ENCODE results near the gene CHRNA3. TPM values are rescaled to one million over a fixed set of nuclear protein-coding genes. Genes with fewer than 3 reads are reported as not detected.
"Not testable (repeated sequence)": the region's sequence is repeated elsewhere in the genome, so short reads cannot be mapped to it uniquely, and the experiment has no call there.

The CHRNA3 gene
- total RNA-seq, 1 donor from 2014 or later: 4.0 TPM

DNA sequence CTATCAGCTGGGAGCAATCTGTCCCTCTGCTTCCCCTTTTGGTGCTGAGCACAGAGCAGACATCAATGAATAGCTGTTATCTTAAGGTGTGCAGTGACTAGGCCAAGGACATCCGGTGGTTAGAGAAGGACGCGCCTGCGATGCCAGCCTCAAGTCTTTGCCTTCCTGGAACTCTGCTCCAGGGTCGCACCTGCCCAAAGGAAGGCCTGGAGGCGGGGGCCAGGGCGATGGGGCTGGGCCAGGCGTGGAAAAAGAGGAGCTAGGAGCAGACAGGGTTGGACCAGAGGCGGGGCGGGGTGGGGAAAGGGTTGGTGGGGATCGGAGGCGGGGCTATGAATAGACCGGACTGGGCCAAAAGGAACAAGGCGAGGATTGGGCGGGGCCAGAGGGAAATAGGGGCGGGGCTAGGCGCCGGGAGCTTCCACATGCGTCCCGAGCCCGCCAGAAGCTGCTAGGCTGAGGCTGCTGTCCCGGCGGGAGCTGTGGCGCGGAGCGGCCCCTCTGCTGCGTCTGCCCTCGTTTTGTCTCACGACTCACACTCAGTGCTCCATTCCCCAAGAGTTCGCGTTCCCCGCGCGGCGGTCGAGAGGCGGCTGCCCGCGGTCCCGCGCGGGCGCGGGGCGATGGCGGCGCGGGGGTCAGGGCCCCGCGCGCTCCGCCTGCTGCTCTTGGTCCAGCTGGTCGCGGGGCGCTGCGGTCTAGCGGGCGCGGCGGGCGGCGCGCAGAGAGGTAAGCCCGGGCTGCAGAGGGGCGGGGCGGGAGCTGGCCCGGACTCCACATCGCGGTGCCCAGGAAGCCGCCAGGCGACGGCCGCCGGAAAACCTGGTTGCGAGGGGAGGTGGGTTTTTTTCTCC lies 55.5 kb downstream of the CHRNA3 start, which contains the start of gene CHRNA5:
Gene CHRNA5, plus strand, starts transcription at position 424 of the 854 bp plus-strand sequence. Its CDS starts 200 bp downstream, at position 624.
- no peak for TF ChIP-seq CTCF (IDR thresholded peaks at IDR 0.05; ENCODE audit: unreplicated experiment)
- Mint-ChIP-seq H3K36me3 (no peaks in the 10 kb centered on the region), H3K9me3 (no peaks in the 10 kb centered on the region), H3K4me1 (peaks cover 10% of the 10 kb centered on the region), H3K27ac (peak within 1 kb of the TSS; percentile 63), H3K4me3 (peak within 1 kb of the TSS; percentile 76), H3K27me3 (ENCODE audit: low read depth) (peaks cover 34% of the 10 kb centered on the region)
- DNase-seq (ENCODE audit: low spot score in 2 of 2, unreplicated experiment in 2 of 2): peak; percentile 85 to 95

- no peak for TF ChIP-seq CTCF (IDR thresholded peaks at IDR 0.05; ENCODE audit: unreplicated experiment)
- H3K27me3 Mint-ChIP-seq (ENCODE audit: low read depth): peaks cover 34% of the 10 kb centered on the region
- H3K36me3 Mint-ChIP-seq: no peaks in the 10 kb centered on the region
- DNase-seq (ENCODE audit: low spot score in 2 of 2, unreplicated experiment in 2 of 2): no peak
- peaks cover 10% of the 10 kb centered on the region for H3K4me1 Mint-ChIP-seq
- H3K27ac Mint-ChIP-seq: no peak overlapping the region
- H3K4me3 Mint-ChIP-seq: peak overlapping the region; percentile 76
- no peaks in the 10 kb centered on the region for H3K9me3 Mint-ChIP-seq
Observed at GRCh38 chr15:78564743-78565096, 56.1 kb downstream of the CHRNA3 start.

- no peaks in the 10 kb centered on the region for H3K9me3 Mint-ChIP-seq
- no peak overlapping the region for H3K4me3 Mint-ChIP-seq
- H3K4me1 Mint-ChIP-seq: peaks cover 10% of the 10 kb centered on the region
- DNase-seq (ENCODE audit: low spot score in 2 of 2, unreplicated experiment in 2 of 2): no peak
- no peak overlapping the region for H3K27ac Mint-ChIP-seq
- H3K27me3 Mint-ChIP-seq (ENCODE audit: low read depth): peaks cover 39% of the 10 kb centered on the region
- no peak for TF ChIP-seq CTCF (IDR thresholded peaks at IDR 0.05; ENCODE audit: unreplicated experiment)
- H3K36me3 Mint-ChIP-seq: no peaks in the 10 kb centered on the region
Observed at GRCh38 chr15:78563092-78563491, 57.7 kb downstream of the CHRNA3 start.

- TF ChIP-seq CTCF (IDR thresholded peaks at IDR 0.05; ENCODE audit: unreplicated experiment): no peak
- H3K9me3 Mint-ChIP-seq: no peaks in the 10 kb centered on the region
- no peak overlapping the region for H3K27ac Mint-ChIP-seq
- peaks cover 4% of the 10 kb centered on the region for H3K4me1 Mint-ChIP-seq
- no peak for DNase-seq (ENCODE audit: low spot score in 2 of 2, unreplicated experiment in 2 of 2)
- H3K36me3 Mint-ChIP-seq: no peaks in the 10 kb centered on the region
- H3K4me3 Mint-ChIP-seq: no peak overlapping the region
- H3K27me3 Mint-ChIP-seq (ENCODE audit: low read depth): peaks cover 33% of the 10 kb centered on the region
Observed at GRCh38 chr15:78561490-78561889, 59.3 kb downstream of the CHRNA3 start.

DNA sequence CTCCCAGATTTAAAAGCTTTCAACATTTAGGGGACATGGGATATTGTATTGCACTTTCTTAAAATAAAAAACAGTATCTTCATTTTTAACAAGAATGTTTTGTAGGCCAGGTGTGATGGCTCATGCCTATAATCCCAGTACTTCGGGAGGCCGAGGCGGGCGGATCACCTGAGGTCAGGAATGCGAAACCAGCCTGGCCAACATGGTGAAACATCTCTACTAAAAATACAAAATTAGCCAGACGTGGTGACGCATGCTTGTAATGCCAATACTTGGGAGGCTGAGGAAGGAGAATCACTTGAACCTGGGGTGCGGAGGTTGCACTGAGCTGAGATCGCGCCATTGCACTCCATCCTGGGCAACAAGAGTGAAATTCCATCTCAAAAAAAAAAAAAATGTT lies 60.6 kb downstream of the CHRNA3 start:
- DNase-seq (ENCODE audit: low spot score in 2 of 2, unreplicated experiment in 2 of 2); H3K4me3 Mint-ChIP-seq; H3K9me3 Mint-ChIP-seq; H3K27ac Mint-ChIP-seq; H3K36me3 Mint-ChIP-seq; H3K4me1 Mint-ChIP-seq: not testable (repeated sequence)
- peaks cover 30% of the 10 kb centered on the region for H3K27me3 Mint-ChIP-seq (ENCODE audit: low read depth)

DNA sequence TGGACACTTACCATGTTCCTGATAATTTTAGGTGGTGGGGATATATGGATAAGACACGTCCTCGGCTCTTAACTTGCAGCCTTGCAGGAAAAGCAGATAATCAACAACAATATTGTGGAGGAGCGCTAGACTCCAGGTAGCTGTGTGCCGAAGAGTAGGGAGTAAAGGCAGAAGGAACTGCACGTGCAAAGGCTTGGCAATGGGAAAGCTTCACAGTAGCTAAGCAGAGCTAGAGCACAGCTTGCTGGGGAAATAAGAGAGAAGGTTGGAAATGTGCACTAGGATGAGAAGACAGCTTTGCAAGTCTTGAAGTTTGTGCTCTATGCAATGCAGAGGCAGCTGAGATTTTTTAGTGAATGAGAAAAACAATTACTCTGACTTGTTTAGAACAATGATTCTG lies 68.2 kb downstream of the CHRNA3 start:
- no peak overlapping the region for H3K4me3 Mint-ChIP-seq
- no peak for DNase-seq (ENCODE audit: low spot score in 2 of 2, unreplicated experiment in 2 of 2)
- no peak overlapping the region for H3K27ac Mint-ChIP-seq
- H3K36me3 Mint-ChIP-seq: peaks cover 20% of the 10 kb centered on the region
- H3K27me3 Mint-ChIP-seq (ENCODE audit: low read depth): peaks cover 3% of the 10 kb centered on the region
- no peaks in the 10 kb centered on the region for H3K9me3 Mint-ChIP-seq
- no peak for TF ChIP-seq CTCF (IDR thresholded peaks at IDR 0.05; ENCODE audit: unreplicated experiment)
- H3K4me1 Mint-ChIP-seq: no peaks in the 10 kb centered on the region

Measured in mesothelial cell of epicardium (in vitro differentiated cells).